Astrocyte (in vitro differentiated cells and primary cell): ENCODE data around the gene GMPPA.

Experiments
- CTCF ChIP-seq: IDR thresholded peaks from 2 replicates; pipeline ENCODE4 v1.5.1; 2011; ENCODE audit warnings: low read depth, mild to moderate bottlenecking, inconsistent platforms, low read length, moderate library complexity; ENCODE audit not compliant: insufficient read depth
- EZH2 ChIP-seq: IDR thresholded peaks from 2 replicates; pipeline ENCODE4 v1.6.1; 2012; ENCODE audit warnings: mild to moderate bottlenecking, low read length, inconsistent platforms; ENCODE audit not compliant: insufficient read depth

GRCh38 chr2:219472629-219473187, 26.0 kb upstream of the GMPPA start:
- TF ChIP-seq CTCF (no peak), EZH2 (no peak)
